Chondrocyte (in vitro differentiated cells): Measurements from ENCODE around the gene MYOG. TPM values are rescaled to one million over a fixed set of nuclear protein-coding genes. Genes with fewer than 3 reads are reported as not detected.

ENCODE experiments used
- DNase-seq: peaks from one replicate; pipeline ENCODE4 v3.0.0; 2021; ENCODE audit warnings: mixed read lengths, low spot score
- H3K27ac Mint-ChIP-seq: one replicate; pipeline ENCODE4 v1.8.0; 2021; ENCODE audit warnings: mild to moderate bottlenecking, moderate library complexity, mixed read lengths; ENCODE audit not compliant: unreplicated experiment
- H3K27me3 Mint-ChIP-seq: 2 replicates; pipeline ENCODE4 v1.8.0; 2021; ENCODE audit warnings: low read depth, mixed read lengths
- H3K36me3 Mint-ChIP-seq: 2 replicates; pipeline ENCODE4 v1.8.0; 2021; ENCODE audit warnings: low read depth, mixed read lengths
- H3K4me1 Mint-ChIP-seq: 2 replicates; pipeline ENCODE4 v1.8.0; 2021; ENCODE audit warnings: low read depth, mild to moderate bottlenecking, mixed read lengths
- H3K4me3 Mint-ChIP-seq: one replicate; pipeline ENCODE4 v1.8.0; 2021; ENCODE audit warnings: mild to moderate bottlenecking, moderate library complexity, mixed read lengths; ENCODE audit not compliant: unreplicated experiment
- H3K9me3 Mint-ChIP-seq: 2 replicates; pipeline ENCODE4 v1.8.0; 2021; ENCODE audit warnings: low read depth, mixed read lengths
- total RNA-seq: library from RNA; stranded (reverse); gene quantifications from 3 replicates; pipeline ENCODE4 v1.2.1, GENCODE V29; 2021
- TF ChIP-seq, protein P1 (sequence below): fragments of 200-600 bp; sonication (generic); IDR thresholded peaks from 2 replicates; pipeline ENCODE4 v1.5.0; 2021; ENCODE audit warnings: antibody characterized with exemption, mild to moderate bottlenecking, moderate library complexity

The MYOG gene
- total RNA-seq, 1 donor from 2014 or later = not detected

DNA sequence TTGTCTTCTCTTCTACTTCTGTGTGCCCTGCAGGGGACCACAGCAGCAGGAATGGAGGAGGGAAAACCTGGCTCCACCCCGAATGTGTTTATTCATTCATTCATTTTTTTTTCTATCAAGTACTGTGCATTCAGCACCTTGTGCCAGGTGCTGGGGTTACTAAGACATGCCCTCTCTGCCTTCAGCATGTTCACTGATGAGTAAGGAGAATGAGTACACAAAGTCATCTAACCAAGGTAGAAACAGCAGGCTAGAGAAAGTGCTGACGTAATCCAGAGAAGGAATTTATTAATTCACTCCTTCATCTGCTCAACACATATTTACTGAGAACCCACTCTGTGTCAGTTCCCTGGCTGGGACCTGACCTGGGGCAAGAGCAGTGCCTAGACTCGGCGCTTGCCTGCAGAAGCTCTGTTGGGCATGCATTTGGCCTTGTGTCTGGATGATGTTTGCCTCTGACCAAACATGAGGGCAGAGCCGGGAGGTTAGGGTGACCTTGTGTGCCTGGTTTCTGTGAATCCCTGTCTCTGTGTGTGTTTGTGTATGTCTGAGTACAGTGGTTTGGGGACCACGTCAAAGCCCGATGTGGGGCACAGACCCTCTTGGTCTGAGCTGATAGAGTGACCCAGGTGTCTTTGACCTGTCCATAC is 3.3 kb upstream of the MYOG start:
- no peak for DNase-seq
- TF ChIP-seq, protein P1, sequence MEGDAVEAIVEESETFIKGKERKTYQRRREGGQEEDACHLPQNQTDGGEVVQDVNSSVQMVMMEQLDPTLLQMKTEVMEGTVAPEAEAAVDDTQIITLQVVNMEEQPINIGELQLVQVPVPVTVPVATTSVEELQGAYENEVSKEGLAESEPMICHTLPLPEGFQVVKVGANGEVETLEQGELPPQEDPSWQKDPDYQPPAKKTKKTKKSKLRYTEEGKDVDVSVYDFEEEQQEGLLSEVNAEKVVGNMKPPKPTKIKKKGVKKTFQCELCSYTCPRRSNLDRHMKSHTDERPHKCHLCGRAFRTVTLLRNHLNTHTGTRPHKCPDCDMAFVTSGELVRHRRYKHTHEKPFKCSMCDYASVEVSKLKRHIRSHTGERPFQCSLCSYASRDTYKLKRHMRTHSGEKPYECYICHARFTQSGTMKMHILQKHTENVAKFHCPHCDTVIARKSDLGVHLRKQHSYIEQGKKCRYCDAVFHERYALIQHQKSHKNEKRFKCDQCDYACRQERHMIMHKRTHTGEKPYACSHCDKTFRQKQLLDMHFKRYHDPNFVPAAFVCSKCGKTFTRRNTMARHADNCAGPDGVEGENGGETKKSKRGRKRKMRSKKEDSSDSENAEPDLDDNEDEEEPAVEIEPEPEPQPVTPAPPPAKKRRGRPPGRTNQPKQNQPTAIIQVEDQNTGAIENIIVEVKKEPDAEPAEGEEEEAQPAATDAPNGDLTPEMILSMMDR = no peak
- Mint-ChIP-seq H3K36me3 (peaks cover 2% of the 10 kb centered on the region), H3K9me3 (no peaks in the 10 kb centered on the region), H3K27me3 (peaks cover 46% of the 10 kb centered on the region), H3K4me1 (peaks cover 5% of the 10 kb centered on the region), H3K4me3 (no peak overlapping the region), H3K27ac (no peak overlapping the region)

DNA sequence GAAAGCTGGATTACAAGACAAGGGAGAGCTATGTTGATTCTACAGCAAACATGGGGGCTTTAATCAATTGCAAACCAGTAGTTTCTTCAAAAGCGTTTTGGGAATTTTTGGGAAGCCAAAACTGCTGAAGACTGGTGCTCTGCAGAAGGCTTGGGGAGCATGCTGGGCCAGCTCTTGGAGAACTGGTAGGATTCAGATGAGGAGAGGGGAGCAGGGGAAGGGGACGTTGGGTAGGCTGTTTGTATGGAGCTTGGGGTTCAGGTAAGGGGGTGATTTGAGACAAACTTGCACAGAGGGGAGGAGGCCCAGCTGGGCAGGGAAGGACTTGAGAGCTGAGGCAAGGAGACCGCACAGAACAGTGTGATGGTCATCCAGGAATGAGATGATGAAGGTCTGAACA is 2.6 kb upstream of the MYOG start:
- no peak for DNase-seq
- Mint-ChIP-seq H3K27ac (no peak overlapping the region), H3K4me1 (peaks cover 5% of the 10 kb centered on the region), H3K4me3 (no peak overlapping the region), H3K27me3 (peaks cover 46% of the 10 kb centered on the region), H3K9me3 (no peaks in the 10 kb centered on the region), H3K36me3 (peaks cover 2% of the 10 kb centered on the region)
- TF ChIP-seq, protein P1 = no peak

DNA sequence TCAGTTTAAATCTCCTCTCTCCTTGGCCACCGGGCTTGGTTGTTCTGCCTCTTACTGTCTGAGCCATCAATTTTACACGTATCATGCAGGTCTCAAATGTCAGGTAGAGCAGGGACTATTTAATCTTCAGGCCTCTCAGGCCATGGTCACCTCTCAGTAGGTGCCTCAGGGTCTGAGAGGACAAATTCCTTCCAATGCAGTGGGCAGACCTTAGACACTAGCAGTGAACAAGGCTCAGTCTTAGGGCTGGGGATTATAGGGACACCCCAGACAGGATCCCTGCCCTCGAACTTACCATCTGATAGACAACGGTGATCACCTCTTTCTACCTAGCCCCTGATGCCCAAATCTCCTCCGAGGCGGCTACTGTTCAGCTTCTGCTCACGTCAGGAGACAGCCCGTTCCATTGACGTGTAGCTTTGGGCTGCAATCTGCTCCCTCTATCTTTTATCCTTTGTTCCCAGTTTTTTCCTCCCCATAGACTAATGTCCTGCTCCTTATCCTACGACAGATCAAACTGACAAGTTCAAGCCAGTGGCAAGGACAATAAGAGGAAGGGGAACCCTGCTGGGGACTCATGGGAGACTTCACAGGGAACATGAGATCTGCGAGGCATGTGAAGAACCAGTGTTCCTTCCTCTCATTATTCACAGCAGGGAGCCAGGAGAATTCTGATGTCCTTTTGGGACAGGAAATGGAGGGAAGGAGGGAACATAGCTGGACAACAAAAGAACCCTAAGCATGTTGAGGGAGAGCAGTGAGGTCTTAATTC is 1.4 kb upstream of the MYOG start:
- H3K9me3 Mint-ChIP-seq = no peaks in the 10 kb centered on the region
- peaks cover 5% of the 10 kb centered on the region for H3K4me1 Mint-ChIP-seq
- H3K4me3 Mint-ChIP-seq = no peak overlapping the region
- H3K36me3 Mint-ChIP-seq = no peaks in the 10 kb centered on the region
- peaks cover 39% of the 10 kb centered on the region for H3K27me3 Mint-ChIP-seq
- DNase-seq = no peak
- TF ChIP-seq, protein P1 = no peak
- H3K27ac Mint-ChIP-seq = no peak overlapping the region

DNA sequence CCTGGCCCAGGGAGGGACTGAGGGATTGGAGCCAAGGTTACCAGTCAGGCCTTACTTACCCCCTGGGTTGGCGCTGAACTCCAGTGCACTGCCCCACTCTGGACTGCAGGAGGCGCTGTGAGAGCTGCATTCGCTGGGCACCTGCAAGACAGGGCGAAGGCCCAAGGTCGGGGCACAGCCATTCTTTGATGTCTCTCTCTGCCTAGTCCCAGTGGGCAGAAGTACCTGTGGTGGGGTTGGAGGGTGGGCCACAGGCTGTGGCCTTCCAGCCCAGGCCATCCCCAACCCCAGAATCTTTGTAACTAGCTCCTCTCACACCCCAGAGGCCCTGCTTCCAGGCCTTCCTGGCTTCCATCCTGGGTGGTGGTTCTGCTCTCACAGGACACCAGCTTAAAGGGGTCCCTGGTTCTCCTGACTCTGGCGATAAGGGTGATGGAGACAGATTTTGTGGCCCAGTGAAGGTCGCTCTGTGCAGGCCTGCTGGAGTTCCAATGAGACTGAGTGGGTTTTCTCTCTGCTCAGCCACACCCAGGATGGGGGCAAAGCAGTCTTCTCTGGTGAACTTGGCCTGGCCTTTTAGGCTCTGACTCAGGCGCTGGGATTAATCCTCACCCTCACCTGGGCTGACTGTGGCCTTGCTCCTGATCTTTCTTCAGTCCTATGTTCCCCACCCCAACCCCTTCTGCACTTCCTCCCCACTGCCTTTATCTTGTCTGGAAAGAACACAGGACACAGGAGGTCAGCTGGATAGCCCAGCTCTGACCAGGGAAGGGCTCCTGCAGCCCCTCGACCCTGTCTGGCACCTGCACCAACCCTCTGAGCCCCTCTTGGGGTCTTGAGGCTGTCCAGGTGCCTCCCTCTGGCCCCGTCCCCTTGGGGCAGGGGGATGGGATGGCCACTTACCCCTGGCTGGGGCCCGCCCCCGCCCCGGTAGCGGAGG is 954 bp downstream of the MYOG start:
- Mint-ChIP-seq H3K27ac (peak overlapping the region; percentile 17), H3K27me3 (peaks cover 39% of the 10 kb centered on the region)

More for the DNA sequence above, 954 bp downstream of the MYOG start:
- Mint-ChIP-seq H3K9me3 (no peaks in the 10 kb centered on the region), H3K36me3 (peaks cover 2% of the 10 kb centered on the region), H3K4me1 (no peaks in the 10 kb centered on the region), H3K4me3 (no peak overlapping the region)
- TF ChIP-seq, protein P1 = peak; percentile 63
- no peak for DNase-seq
